Fibroblast of lung (primary cell): Measurements from ENCODE around the gene TTYH2.

Source experiments
- EZH2 ChIP-seq: IDR thresholded peaks from 2 replicates; pipeline ENCODE4 v1.5.1; 2012; ENCODE audit warnings: low read length, control low read depth, mild to moderate bottlenecking; ENCODE audit errors: missing control alignments
- TF ChIP-seq, protein P1 (sequence below), 2 donors: IDR thresholded peaks in 1 of 2; conservative IDR thresholded peaks in 1 of 2; 1 replicate in 1 of 2; 2 replicates in 1 of 2; pipeline ENCODE4 v1.5.1; 2011 to 2012; ENCODE audit warnings: low read length in 2 of 2, control low read depth in 1 of 2, inconsistent platforms in 1 of 2, low read depth in 1 of 2, mild to moderate bottlenecking in 1 of 2

DNA sequence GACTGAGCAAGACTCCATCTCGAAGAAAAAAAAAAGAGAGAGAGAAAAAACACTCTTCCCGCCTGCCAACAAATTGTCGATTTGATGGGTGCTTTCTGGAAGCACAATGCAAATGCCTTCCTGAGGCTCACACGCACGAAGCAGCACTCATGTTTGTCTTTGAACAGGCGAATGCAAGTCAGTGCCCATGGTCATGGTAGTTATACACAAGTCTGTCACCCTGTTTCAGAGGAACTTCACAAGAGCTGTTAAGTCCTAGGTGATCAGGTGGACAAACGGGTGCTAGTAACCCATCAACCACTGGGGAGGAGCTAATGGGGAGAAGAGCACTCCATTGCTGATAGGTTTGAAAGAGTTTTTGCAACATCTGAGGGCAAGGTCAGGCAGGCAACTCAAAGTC is 54.2 kb downstream of the TTYH2 start:
- TF ChIP-seq, protein P1, sequence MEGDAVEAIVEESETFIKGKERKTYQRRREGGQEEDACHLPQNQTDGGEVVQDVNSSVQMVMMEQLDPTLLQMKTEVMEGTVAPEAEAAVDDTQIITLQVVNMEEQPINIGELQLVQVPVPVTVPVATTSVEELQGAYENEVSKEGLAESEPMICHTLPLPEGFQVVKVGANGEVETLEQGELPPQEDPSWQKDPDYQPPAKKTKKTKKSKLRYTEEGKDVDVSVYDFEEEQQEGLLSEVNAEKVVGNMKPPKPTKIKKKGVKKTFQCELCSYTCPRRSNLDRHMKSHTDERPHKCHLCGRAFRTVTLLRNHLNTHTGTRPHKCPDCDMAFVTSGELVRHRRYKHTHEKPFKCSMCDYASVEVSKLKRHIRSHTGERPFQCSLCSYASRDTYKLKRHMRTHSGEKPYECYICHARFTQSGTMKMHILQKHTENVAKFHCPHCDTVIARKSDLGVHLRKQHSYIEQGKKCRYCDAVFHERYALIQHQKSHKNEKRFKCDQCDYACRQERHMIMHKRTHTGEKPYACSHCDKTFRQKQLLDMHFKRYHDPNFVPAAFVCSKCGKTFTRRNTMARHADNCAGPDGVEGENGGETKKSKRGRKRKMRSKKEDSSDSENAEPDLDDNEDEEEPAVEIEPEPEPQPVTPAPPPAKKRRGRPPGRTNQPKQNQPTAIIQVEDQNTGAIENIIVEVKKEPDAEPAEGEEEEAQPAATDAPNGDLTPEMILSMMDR (conservative IDR thresholded peaks at IDR 0.05 in 1 of 2, IDR thresholded peaks at IDR 0.05 in 1 of 2; ENCODE audit: low read depth in 1 of 2, low read length in 2 of 2): no peak
- no peak for TF ChIP-seq EZH2
